HG03457 (cell line): ENCODE data around the gene FH.

Source experiments
- ATAC-seq: cut with Tn5 transposase; IDR thresholded peaks from one replicate; pipeline ENCODE4 v1.9.1; 2021; ENCODE audit warnings: moderate number of reproducible peaks; ENCODE audit not compliant: unreplicated experiment

The FH gene

GRCh38 chr1:241519308-241520079 is at the start of gene FH:
Gene FH (minus strand): TSS chr1:241519755. CDS start chr1:241519722, 33 bp downstream.
- ATAC-seq, result peak; percentile 97

- no peak for ATAC-seq
These were observed 41.3 kb upstream of the FH start for GRCh38 chr1:241560849-241561187.

- no peak for ATAC-seq
These were observed 40.7 kb upstream of the FH start for GRCh38 chr1:241560146-241560848.

GRCh38 chr1:241557551-241558193 is 38.1 kb upstream of the FH start:
- ATAC-seq, result no peak

- ATAC-seq, result no peak
These were observed 37.5 kb upstream of the FH start for GRCh38 chr1:241557031-241557430.

GRCh38 chr1:241555526-241555925 is 36.0 kb upstream of the FH start:
- ATAC-seq, result no peak

GRCh38 chr1:241553886-241554592 is 34.5 kb upstream of the FH start:
- no peak for ATAC-seq

- peak; percentile 73 for ATAC-seq
These were observed 32.4 kb upstream of the FH start for GRCh38 chr1:241551759-241552638.

GRCh38 chr1:241550318-241550717 is 30.8 kb upstream of the FH start:
- ATAC-seq, result no peak

GRCh38 chr1:241548008-241548407 is 28.5 kb upstream of the FH start:
- no peak for ATAC-seq

GRCh38 chr1:241542199-241542907 is 22.8 kb upstream of the FH start:
- ATAC-seq, result no peak

GRCh38 chr1:241536969-241537368 is 17.4 kb upstream of the FH start:
- no peak for ATAC-seq

- no peak for ATAC-seq
These were observed 16.7 kb upstream of the FH start for GRCh38 chr1:241536304-241536703.

GRCh38 chr1:241533326-241534115 is 14.0 kb upstream of the FH start:
- no peak for ATAC-seq

- ATAC-seq, result peak; percentile 65
These were observed 13.3 kb upstream of the FH start for GRCh38 chr1:241532864-241533263.

GRCh38 chr1:241532162-241532531 is 12.6 kb upstream of the FH start, which contains the start of gene KMO:
Gene KMO (plus strand): TSS chr1:241532378. CDS start chr1:241532445, 67 bp downstream.
- ATAC-seq, result peak; percentile 25

GRCh38 chr1:241531195-241532161 is 11.9 kb upstream of the FH start:
- peak; percentile 61 for ATAC-seq

- ATAC-seq, result no peak
These were observed 7.6 kb upstream of the FH start for GRCh38 chr1:241527146-241527545.
